Panc1 (cell line): Measurements from ENCODE around the gene ATXN7L1. TPM values are rescaled to one million over a fixed set of nuclear protein-coding genes. Genes with fewer than 3 reads are reported as not detected.

Experiments
- ATAC-seq: fragments of 200-7000 bp; cut with Tn5 transposase; 2 replicates; pipeline ENCODE4 v1.9.1; 2020; ENCODE audit warnings: mild to moderate bottlenecking, moderate library complexity
- BruUV-seq: library from RNA; stranded (reverse); fragments of 400-500 nt; replicated peaks from 2 replicates; lab custom pipeline; 2021; lab: Mats Ljungman, UMichigan
- CTCF ChIA-PET: fragments of 300-600 bp; sonication (Branson Sonifier 250); formaldehyde crosslinking; loops from one replicate; lab custom pipeline; 2022; ENCODE audit warnings: antibody characterized with exemption; lab: Charles Lee
- POLR2A ChIA-PET: fragments of 300-600 bp; sonication (Branson Sonifier 250); formaldehyde crosslinking; loops from one replicate; lab custom pipeline; 2022; ENCODE audit warnings: antibody characterized with exemption; lab: Charles Lee
- DNase-seq: peaks from one replicate; pipeline ENCODE4 v3.0.0-alpha.2; 2010; ENCODE audit warnings: low read depth, low spot score
- H3K27ac ChIP-seq: 2 replicates; pipeline ENCODE4 v1.5.1; 2011; ENCODE audit warnings: mild to moderate bottlenecking, low read length, inconsistent platforms
- H3K27me3 ChIP-seq: fragments of 200-500 bp; sonication (Bioruptor generic); 2 replicates; pipeline ENCODE4 v1.6.0; 2014; ENCODE audit warnings: low read length, inconsistent platforms; ENCODE audit not compliant: control insufficient read depth, insufficient read depth
- H3K36me3 ChIP-seq: fragments of 200-500 bp; sonication (Bioruptor generic); 2 replicates; pipeline ENCODE4 v1.5.1; 2014; ENCODE audit warnings: inconsistent platforms, mild to moderate bottlenecking, low read length, moderate library complexity; ENCODE audit not compliant: control insufficient read depth, insufficient read depth
- H3K4me1 ChIP-seq: 2 replicates; pipeline ENCODE4 v1.5.1; 2011; ENCODE audit warnings: inconsistent platforms, mild to moderate bottlenecking, low read length, moderate library complexity; ENCODE audit not compliant: control insufficient read depth, insufficient read depth
- H3K4me3 ChIP-seq, 2 experiments: 2 replicates each; pipeline ENCODE4 v1.5.1; 2011 to 2012; ENCODE audit warnings: low read depth in 2 of 2, low read length in 2 of 2, mild to moderate bottlenecking in 2 of 2, inconsistent platforms in 1 of 2, moderate library complexity in 1 of 2
- H3K9me3 ChIP-seq: fragments of 200-500 bp; sonication (Bioruptor generic); 2 replicates; pipeline ENCODE4 v1.5.1; 2014; ENCODE audit warnings: low read depth, mild to moderate bottlenecking, inconsistent platforms, low read length, moderate library complexity; ENCODE audit not compliant: control insufficient read depth, insufficient read depth
- POLR2AphosphoS5 ChIP-seq: IDR thresholded peaks from 2 replicates; pipeline ENCODE4 v1.6.1; 2012; ENCODE audit warnings: mild to moderate bottlenecking, low read depth, low read length, moderate library complexity
- SIN3A ChIP-seq: IDR thresholded peaks from 2 replicates; pipeline ENCODE4 v1.6.1; 2012; ENCODE audit warnings: low read depth, mild to moderate bottlenecking, low read length, moderate library complexity, borderline replicate concordance; ENCODE audit not compliant: insufficient read depth
- TCF7L2 ChIP-seq: IDR thresholded peaks from 2 replicates; pipeline ENCODE4 v1.6.1; 2011; ENCODE audit warnings: mild to moderate bottlenecking, low read depth, low read length, inconsistent platforms
- in situ Hi-C: cut with HindIII; loops from 2 replicates; pipeline ENCODE4 v1.10.0; 2016; ENCODE audit warnings: low sequenced_read_pairs, low pct_unique_long_range_greater_than_20kb
- intact Hi-C: fragments of 100-400 bp; cut with micrococcal nuclease; formaldehyde crosslinking; loops from one replicate; pipeline ENCODE4 v1.10.0; 2022; ENCODE audit not compliant: unreplicated experiment
- total RNA-seq: library from RNA; stranded (reverse); gene quantifications from one replicate; pipeline ENCODE4 v1.2.1, GENCODE V29; 2021; ENCODE audit not compliant: unreplicated experiment
- TF ChIP-seq, protein P1 (sequence below): fragments of 450-650 bp; IDR thresholded peaks from 2 replicates; pipeline ENCODE4 v1.5.1; 2017; ENCODE audit warnings: mild to moderate bottlenecking
- TF ChIP-seq, protein P2 (sequence below), 2 experiments: IDR thresholded peaks; 2 replicates each; pipeline ENCODE4 v1.6.1; 2011 to 2012; ENCODE audit warnings: low read depth in 2 of 2, control low read depth in 1 of 2, low read length in 1 of 2, mild to moderate bottlenecking in 1 of 2, moderate library complexity in 1 of 2; ENCODE audit not compliant: insufficient read depth in 1 of 2

ATXN7L1 gene
- total RNA-seq, 1 experiment from 2014 or later, result 10.8 TPM

- no peaks in the 10 kb centered on the region for H3K36me3 ChIP-seq
- no peak for TF ChIP-seq SIN3A
- TF ChIP-seq TCF7L2, result no peak
- no peak for TF ChIP-seq POLR2AphosphoS5
- TF ChIP-seq, protein P1, sequence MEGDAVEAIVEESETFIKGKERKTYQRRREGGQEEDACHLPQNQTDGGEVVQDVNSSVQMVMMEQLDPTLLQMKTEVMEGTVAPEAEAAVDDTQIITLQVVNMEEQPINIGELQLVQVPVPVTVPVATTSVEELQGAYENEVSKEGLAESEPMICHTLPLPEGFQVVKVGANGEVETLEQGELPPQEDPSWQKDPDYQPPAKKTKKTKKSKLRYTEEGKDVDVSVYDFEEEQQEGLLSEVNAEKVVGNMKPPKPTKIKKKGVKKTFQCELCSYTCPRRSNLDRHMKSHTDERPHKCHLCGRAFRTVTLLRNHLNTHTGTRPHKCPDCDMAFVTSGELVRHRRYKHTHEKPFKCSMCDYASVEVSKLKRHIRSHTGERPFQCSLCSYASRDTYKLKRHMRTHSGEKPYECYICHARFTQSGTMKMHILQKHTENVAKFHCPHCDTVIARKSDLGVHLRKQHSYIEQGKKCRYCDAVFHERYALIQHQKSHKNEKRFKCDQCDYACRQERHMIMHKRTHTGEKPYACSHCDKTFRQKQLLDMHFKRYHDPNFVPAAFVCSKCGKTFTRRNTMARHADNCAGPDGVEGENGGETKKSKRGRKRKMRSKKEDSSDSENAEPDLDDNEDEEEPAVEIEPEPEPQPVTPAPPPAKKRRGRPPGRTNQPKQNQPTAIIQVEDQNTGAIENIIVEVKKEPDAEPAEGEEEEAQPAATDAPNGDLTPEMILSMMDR, result no peak
- TF ChIP-seq, protein P2, sequence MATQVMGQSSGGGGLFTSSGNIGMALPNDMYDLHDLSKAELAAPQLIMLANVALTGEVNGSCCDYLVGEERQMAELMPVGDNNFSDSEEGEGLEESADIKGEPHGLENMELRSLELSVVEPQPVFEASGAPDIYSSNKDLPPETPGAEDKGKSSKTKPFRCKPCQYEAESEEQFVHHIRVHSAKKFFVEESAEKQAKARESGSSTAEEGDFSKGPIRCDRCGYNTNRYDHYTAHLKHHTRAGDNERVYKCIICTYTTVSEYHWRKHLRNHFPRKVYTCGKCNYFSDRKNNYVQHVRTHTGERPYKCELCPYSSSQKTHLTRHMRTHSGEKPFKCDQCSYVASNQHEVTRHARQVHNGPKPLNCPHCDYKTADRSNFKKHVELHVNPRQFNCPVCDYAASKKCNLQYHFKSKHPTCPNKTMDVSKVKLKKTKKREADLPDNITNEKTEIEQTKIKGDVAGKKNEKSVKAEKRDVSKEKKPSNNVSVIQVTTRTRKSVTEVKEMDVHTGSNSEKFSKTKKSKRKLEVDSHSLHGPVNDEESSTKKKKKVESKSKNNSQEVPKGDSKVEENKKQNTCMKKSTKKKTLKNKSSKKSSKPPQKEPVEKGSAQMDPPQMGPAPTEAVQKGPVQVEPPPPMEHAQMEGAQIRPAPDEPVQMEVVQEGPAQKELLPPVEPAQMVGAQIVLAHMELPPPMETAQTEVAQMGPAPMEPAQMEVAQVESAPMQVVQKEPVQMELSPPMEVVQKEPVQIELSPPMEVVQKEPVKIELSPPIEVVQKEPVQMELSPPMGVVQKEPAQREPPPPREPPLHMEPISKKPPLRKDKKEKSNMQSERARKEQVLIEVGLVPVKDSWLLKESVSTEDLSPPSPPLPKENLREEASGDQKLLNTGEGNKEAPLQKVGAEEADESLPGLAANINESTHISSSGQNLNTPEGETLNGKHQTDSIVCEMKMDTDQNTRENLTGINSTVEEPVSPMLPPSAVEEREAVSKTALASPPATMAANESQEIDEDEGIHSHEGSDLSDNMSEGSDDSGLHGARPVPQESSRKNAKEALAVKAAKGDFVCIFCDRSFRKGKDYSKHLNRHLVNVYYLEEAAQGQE (IDR thresholded peaks at IDR 0.05; ENCODE audit: insufficient read depth in 1 of 2, low read depth in 2 of 2, low read length in 1 of 2), result no peak
- ChIA-PET POLR2A (interaction anchor here (0.7 kb wide), 1 partner anchor 23 kb away, joined by 3 read pairs; no protein-coding TSS in a partner anchor), CTCF (no interaction called here)
- in situ Hi-C loops, result no loop called here
- no peaks in the 10 kb centered on the region for H3K4me1 ChIP-seq
- ATAC-seq (no peak), DNase-seq (no peak)
- no peaks in the 10 kb centered on the region for H3K9me3 ChIP-seq
- no peak overlapping the region for H3K4me3 ChIP-seq
- H3K27me3 ChIP-seq, result no peaks in the 10 kb centered on the region
- H3K27ac ChIP-seq, result no peak overlapping the region
- intact Hi-C loops, result no loop called here
- BruUV-seq, result no TSS peak
These were observed 311.2 kb downstream of the ATXN7L1 start for GRCh38 chr7:105565190-105565589.

GRCh38 chr7:105559926-105560325 lies 316.5 kb downstream of the ATXN7L1 start:
- TF ChIP-seq TCF7L2 (no peak), SIN3A (no peak), POLR2AphosphoS5 (no peak)
- TF ChIP-seq, protein P1, result no peak
- TF ChIP-seq, protein P2 (IDR thresholded peaks at IDR 0.05; ENCODE audit: insufficient read depth in 1 of 2, low read depth in 2 of 2, low read length in 1 of 2), result no peak
- Histone ChIP-seq H3K9me3 (no peaks in the 10 kb centered on the region), H3K4me1 (no peaks in the 10 kb centered on the region), H3K27ac (no peak overlapping the region), H3K27me3 (no peaks in the 10 kb centered on the region), H3K4me3 (no peak overlapping the region), H3K36me3 (peaks cover 19% of the 10 kb centered on the region; the same call in 1 of the 2 replicates)
- DNase-seq, result no peak
- intact Hi-C loops, result no loop called here
- ChIA-PET POLR2A (no interaction called here), CTCF (no interaction called here)
- ATAC-seq, result no peak
- in situ Hi-C loops, result no loop called here
- no TSS peak for BruUV-seq
